SU-DHL-6 (cell line): Measurements from ENCODE around the gene NFIX.

Experiments used
- CTCF ChIP-seq: fragments of 200-600 bp; sonication (generic); IDR thresholded peaks from one replicate; pipeline ENCODE4 v1.5.1; 2017; ENCODE audit warnings: antibody characterized with exemption, mild to moderate bottlenecking, low read length, moderate library complexity; ENCODE audit not compliant: insufficient read depth, poor library complexity, severe bottlenecking
- EZH2phosphoT487 ChIP-seq: fragments of 200-600 bp; sonication (generic), shearing (Covaris generic); conservative IDR thresholded peaks from 2 replicates; pipeline ENCODE4 v1.6.1; 2018; ENCODE audit warnings: mild to moderate bottlenecking, antibody characterized with exemption, low read length, moderate library complexity, mixed read lengths

- TF ChIP-seq CTCF (no peak), EZH2phosphoT487 (no peak)
These were observed 36.8 kb downstream of the NFIX start for GRCh38 chr19:13031917-13032623.
